Parathyroid adenoma (tissue), 2 donors: ENCODE results near the gene INPP1.
"Not testable (repeated sequence)": the region's sequence is repeated elsewhere in the genome, so short reads cannot be mapped to it uniquely, and the experiment has no call there.

Source experiments
- H2AFZ ChIP-seq: fragments of 300-600 bp; sonication (generic); one replicate; pipeline ENCODE4 v1.7.0; 2017; ENCODE audit warnings: antibody characterized with exemption, mild to moderate bottlenecking
- H3K27ac ChIP-seq: fragments of 300-600 bp; sonication (generic); one replicate; pipeline ENCODE4 v1.7.0; 2017
- H3K27me3 ChIP-seq: fragments of 300-600 bp; sonication (generic); one replicate; pipeline ENCODE4 v1.7.0; 2017; ENCODE audit warnings: low read length; ENCODE audit not compliant: control insufficient read depth, insufficient read depth
- H3K36me3 ChIP-seq: fragments of 300-600 bp; sonication (generic); one replicate; pipeline ENCODE4 v1.7.0; 2017; ENCODE audit warnings: low read length; ENCODE audit not compliant: control insufficient read depth, insufficient read depth
- H3K4me1 ChIP-seq: fragments of 300-600 bp; sonication (generic); one replicate; pipeline ENCODE4 v1.7.0; 2017; ENCODE audit warnings: control low read depth
- H3K4me2 ChIP-seq: fragments of 300-600 bp; sonication (generic); one replicate; pipeline ENCODE4 v1.7.0; 2017; ENCODE audit warnings: low read length
- H3K4me3 ChIP-seq: fragments of 300-600 bp; sonication (generic); one replicate; pipeline ENCODE4 v1.7.0; 2017; ENCODE audit warnings: low read depth, low read length
- H3K79me2 ChIP-seq: fragments of 300-600 bp; sonication (generic); one replicate; pipeline ENCODE4 v1.7.0; 2017; ENCODE audit warnings: control low read depth
- H3K9ac ChIP-seq: fragments of 300-600 bp; sonication (generic); one replicate; pipeline ENCODE4 v1.7.0; 2017; ENCODE audit warnings: mild to moderate bottlenecking
- H3K9me3 ChIP-seq: fragments of 300-600 bp; sonication (generic); one replicate; pipeline ENCODE4 v1.7.0; 2017; ENCODE audit warnings: low read length; ENCODE audit not compliant: control insufficient read depth
- CTCF ChIP-seq: fragments of 300-600 bp; sonication (generic); IDR thresholded peaks from one replicate; pipeline ENCODE4 v1.7.0; 2017; ENCODE audit warnings: antibody characterized with exemption, mild to moderate bottlenecking
- donor health status: primary hyperparathyroidism.

The INPP1 gene

GRCh38 chr2:190343536-190344275, at the start of gene INPP1:
TSS of gene INPP1 (plus strand) at chr2:190343589. CDS start at chr2:190360103, 16,514 bp downstream.
- Histone ChIP-seq H3K79me2 (peaks cover 14% of the 10 kb centered on the region), H3K4me3 (peak within 1 kb of the TSS; percentile 65), H3K4me2 (peak within 1 kb of the TSS; percentile 73), H3K4me1 (peaks cover 18% of the 10 kb centered on the region), H3K36me3 (no peaks in the 10 kb centered on the region), H3K9me3 (no peaks in the 10 kb centered on the region), H3K27ac (peak within 1 kb of the TSS; percentile 93), H3K9ac (peak within 1 kb of the TSS; percentile 91), H2AFZ (peak within 1 kb of the TSS; percentile 99), H3K27me3 (no peaks in the 10 kb centered on the region)
- TF ChIP-seq CTCF: no peak

GRCh38 chr2:190297880-190298279, 45.5 kb upstream of the INPP1 start:
- H3K4me2 ChIP-seq, H3K9me3 ChIP-seq, H3K36me3 ChIP-seq: not testable (repeated sequence)

GRCh38 chr2:190301032-190301431, 42.4 kb upstream of the INPP1 start:
- Histone ChIP-seq H3K4me1 (peaks cover 4% of the 10 kb centered on the region), H3K4me2 (no peak overlapping the region), H3K9ac (no peak overlapping the region), H3K27ac (no peak overlapping the region), H3K36me3 (no peaks in the 10 kb centered on the region), H3K27me3 (no peaks in the 10 kb centered on the region), H2AFZ (no peak overlapping the region), H3K9me3 (no peaks in the 10 kb centered on the region), H3K79me2 (peaks cover 5% of the 10 kb centered on the region), H3K4me3 (no peak overlapping the region)
- no peak for TF ChIP-seq CTCF

More at GRCh38 chr2:190297880-190298279, 45.5 kb upstream of the INPP1 start:
- not testable (repeated sequence) for H3K79me2 ChIP-seq, H3K4me1 ChIP-seq, H3K4me3 ChIP-seq, H3K27ac ChIP-seq, H3K27me3 ChIP-seq, H3K9ac ChIP-seq, H2AFZ ChIP-seq

GRCh38 chr2:190302052-190302451, 41.3 kb upstream of the INPP1 start:
- Histone ChIP-seq H3K79me2 (peaks cover 5% of the 10 kb centered on the region), H3K9me3 (no peaks in the 10 kb centered on the region), H3K9ac (no peak overlapping the region), H3K27ac (no peak overlapping the region), H3K4me3 (no peak overlapping the region), H3K4me2 (no peak overlapping the region), H3K4me1 (peaks cover 4% of the 10 kb centered on the region), H3K27me3 (no peaks in the 10 kb centered on the region), H3K36me3 (no peaks in the 10 kb centered on the region), H2AFZ (no peak overlapping the region)
- TF ChIP-seq CTCF: no peak

- no peak overlapping the region for H3K9ac ChIP-seq
- H3K4me3 ChIP-seq: no peak overlapping the region
Observed at GRCh38 chr2:190303647-190304046, 39.7 kb upstream of the INPP1 start.

More at GRCh38 chr2:190303647-190304046, 39.7 kb upstream of the INPP1 start:
- Histone ChIP-seq H3K36me3 (no peaks in the 10 kb centered on the region), H3K9me3 (no peaks in the 10 kb centered on the region), H3K27me3 (no peaks in the 10 kb centered on the region), H3K4me1 (peaks cover 4% of the 10 kb centered on the region), H2AFZ (no peak overlapping the region), H3K4me2 (no peak overlapping the region), H3K79me2 (peaks cover 5% of the 10 kb centered on the region), H3K27ac (no peak overlapping the region)
- TF ChIP-seq CTCF: no peak
